Parathyroid adenoma (tissue), 2 donors: Measurements from ENCODE around the gene KRTAP1-3.

Experiments used
- H2AFZ ChIP-seq: fragments of 300-600 bp; sonication (generic); one replicate; pipeline ENCODE4 v1.7.0; 2017; ENCODE audit warnings: antibody characterized with exemption, mild to moderate bottlenecking
- H3K27ac ChIP-seq: fragments of 300-600 bp; sonication (generic); one replicate; pipeline ENCODE4 v1.7.0; 2017
- H3K27me3 ChIP-seq: fragments of 300-600 bp; sonication (generic); one replicate; pipeline ENCODE4 v1.7.0; 2017; ENCODE audit warnings: low read length; ENCODE audit not compliant: control insufficient read depth, insufficient read depth
- H3K36me3 ChIP-seq: fragments of 300-600 bp; sonication (generic); one replicate; pipeline ENCODE4 v1.7.0; 2017; ENCODE audit warnings: low read length; ENCODE audit not compliant: control insufficient read depth, insufficient read depth
- H3K4me1 ChIP-seq: fragments of 300-600 bp; sonication (generic); one replicate; pipeline ENCODE4 v1.7.0; 2017; ENCODE audit warnings: control low read depth
- H3K4me2 ChIP-seq: fragments of 300-600 bp; sonication (generic); one replicate; pipeline ENCODE4 v1.7.0; 2017; ENCODE audit warnings: low read length
- H3K4me3 ChIP-seq: fragments of 300-600 bp; sonication (generic); one replicate; pipeline ENCODE4 v1.7.0; 2017; ENCODE audit warnings: low read depth, low read length
- H3K79me2 ChIP-seq: fragments of 300-600 bp; sonication (generic); one replicate; pipeline ENCODE4 v1.7.0; 2017; ENCODE audit warnings: control low read depth
- H3K9ac ChIP-seq: fragments of 300-600 bp; sonication (generic); one replicate; pipeline ENCODE4 v1.7.0; 2017; ENCODE audit warnings: mild to moderate bottlenecking
- H3K9me3 ChIP-seq: fragments of 300-600 bp; sonication (generic); one replicate; pipeline ENCODE4 v1.7.0; 2017; ENCODE audit warnings: low read length; ENCODE audit not compliant: control insufficient read depth
- TF ChIP-seq, protein P1 (sequence below): fragments of 300-600 bp; sonication (generic); IDR thresholded peaks from one replicate; pipeline ENCODE4 v1.7.0; 2017; ENCODE audit warnings: antibody characterized with exemption, mild to moderate bottlenecking
- donor health status: primary hyperparathyroidism.

Gene KRTAP1-3

DNA sequence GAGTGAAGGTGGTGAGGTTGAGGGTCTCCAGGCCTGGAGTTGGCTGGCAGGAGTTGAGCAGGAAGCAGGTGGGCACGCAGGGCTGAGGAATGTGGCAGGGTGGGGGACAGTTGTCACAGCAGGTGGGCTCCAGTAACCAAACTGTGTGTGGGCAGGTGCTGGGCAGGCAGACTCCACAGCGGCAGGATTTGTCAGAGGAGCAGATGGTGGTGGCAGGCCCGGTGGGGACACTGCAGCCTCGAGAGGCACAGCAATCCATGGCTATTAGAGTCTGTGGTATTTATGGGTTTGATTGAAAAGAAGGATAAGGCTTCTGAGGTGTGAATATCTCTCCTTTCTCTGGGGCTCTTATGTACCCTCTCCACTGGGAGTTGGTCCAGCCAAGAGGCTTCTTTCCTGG, 40.8 kb downstream of the KRTAP1-3 start, which contains the start of gene KRTAP3-3:
Gene KRTAP3-3, minus strand, starts transcription at position 326 of the 400 bp plus-strand sequence. Its CDS starts 67 bp downstream, at position 259.
- H3K4me3 ChIP-seq, result no peak within 1 kb of the TSS

DNA sequence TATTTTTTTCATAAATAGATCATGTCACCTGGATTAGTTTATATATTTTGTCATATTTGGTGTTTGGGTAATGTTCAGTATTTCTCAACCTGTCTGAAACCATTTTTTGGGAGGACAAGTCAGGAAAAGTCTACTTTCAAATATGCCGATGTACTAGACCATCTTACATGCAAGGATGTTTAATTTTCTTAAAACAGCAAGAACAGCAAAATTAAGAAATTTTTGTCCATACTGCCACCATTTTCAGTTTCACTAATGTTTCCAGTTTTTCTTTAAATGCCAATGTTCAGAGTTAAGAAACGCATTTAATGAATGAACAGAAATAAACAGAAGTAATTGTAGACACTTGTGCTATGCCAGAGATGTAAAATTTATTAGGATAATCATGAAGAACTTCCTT, 41.6 kb downstream of the KRTAP1-3 start:
- no peak overlapping the region for H3K4me3 ChIP-seq
- H3K9me3 ChIP-seq, result no peaks in the 10 kb centered on the region
- H3K36me3 ChIP-seq, result no peaks in the 10 kb centered on the region
- no peaks in the 10 kb centered on the region for H3K4me1 ChIP-seq
- H3K9ac ChIP-seq, result no peak overlapping the region
- no peaks in the 10 kb centered on the region for H3K27me3 ChIP-seq
- H3K27ac ChIP-seq, result no peak overlapping the region
- no peaks in the 10 kb centered on the region for H3K79me2 ChIP-seq
- no peak overlapping the region for H3K4me2 ChIP-seq
- TF ChIP-seq, protein P1, sequence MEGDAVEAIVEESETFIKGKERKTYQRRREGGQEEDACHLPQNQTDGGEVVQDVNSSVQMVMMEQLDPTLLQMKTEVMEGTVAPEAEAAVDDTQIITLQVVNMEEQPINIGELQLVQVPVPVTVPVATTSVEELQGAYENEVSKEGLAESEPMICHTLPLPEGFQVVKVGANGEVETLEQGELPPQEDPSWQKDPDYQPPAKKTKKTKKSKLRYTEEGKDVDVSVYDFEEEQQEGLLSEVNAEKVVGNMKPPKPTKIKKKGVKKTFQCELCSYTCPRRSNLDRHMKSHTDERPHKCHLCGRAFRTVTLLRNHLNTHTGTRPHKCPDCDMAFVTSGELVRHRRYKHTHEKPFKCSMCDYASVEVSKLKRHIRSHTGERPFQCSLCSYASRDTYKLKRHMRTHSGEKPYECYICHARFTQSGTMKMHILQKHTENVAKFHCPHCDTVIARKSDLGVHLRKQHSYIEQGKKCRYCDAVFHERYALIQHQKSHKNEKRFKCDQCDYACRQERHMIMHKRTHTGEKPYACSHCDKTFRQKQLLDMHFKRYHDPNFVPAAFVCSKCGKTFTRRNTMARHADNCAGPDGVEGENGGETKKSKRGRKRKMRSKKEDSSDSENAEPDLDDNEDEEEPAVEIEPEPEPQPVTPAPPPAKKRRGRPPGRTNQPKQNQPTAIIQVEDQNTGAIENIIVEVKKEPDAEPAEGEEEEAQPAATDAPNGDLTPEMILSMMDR, result no peak
- no peak overlapping the region for H2AFZ ChIP-seq

More for the DNA sequence above, 40.8 kb downstream of the KRTAP1-3 start, which contains the start of gene KRTAP3-3:
- Histone ChIP-seq H3K9me3 (no peaks in the 10 kb centered on the region), H3K79me2 (no peaks in the 10 kb centered on the region), H3K4me2 (no peak within 1 kb of the TSS), H3K4me1 (no peaks in the 10 kb centered on the region), H3K36me3 (no peaks in the 10 kb centered on the region), H3K27ac (no peak within 1 kb of the TSS), H2AFZ (no peak within 1 kb of the TSS), H3K27me3 (no peaks in the 10 kb centered on the region), H3K9ac (no peak within 1 kb of the TSS)
- TF ChIP-seq, protein P1, result no peak

DNA sequence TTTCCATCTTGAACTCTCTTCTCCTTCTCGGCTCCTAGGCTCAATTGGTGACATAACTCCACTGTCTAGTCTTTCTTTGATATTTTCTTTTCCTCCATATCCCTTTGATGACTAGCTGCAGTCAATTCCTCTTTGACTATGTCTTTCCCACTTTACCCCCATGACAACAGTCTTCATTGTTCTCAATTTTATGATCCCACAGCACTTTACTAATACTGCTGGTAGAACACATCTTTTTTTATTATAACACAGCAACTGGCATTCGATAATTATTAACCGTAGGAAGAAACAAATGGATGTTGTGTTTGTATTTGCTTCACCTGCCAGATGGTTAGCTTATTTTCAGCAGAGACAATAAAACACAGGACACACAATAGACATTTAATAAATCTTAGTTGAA, 42.0 kb downstream of the KRTAP1-3 start:
- TF ChIP-seq, protein P1, result no peak
- Histone ChIP-seq H3K36me3 (no peaks in the 10 kb centered on the region), H3K9ac (no peak overlapping the region), H3K27me3 (no peaks in the 10 kb centered on the region), H3K4me3 (no peak overlapping the region), H3K27ac (no peak overlapping the region), H3K4me1 (no peaks in the 10 kb centered on the region), H3K79me2 (no peaks in the 10 kb centered on the region), H3K4me2 (no peak overlapping the region), H2AFZ (no peak overlapping the region), H3K9me3 (no peaks in the 10 kb centered on the region)

DNA sequence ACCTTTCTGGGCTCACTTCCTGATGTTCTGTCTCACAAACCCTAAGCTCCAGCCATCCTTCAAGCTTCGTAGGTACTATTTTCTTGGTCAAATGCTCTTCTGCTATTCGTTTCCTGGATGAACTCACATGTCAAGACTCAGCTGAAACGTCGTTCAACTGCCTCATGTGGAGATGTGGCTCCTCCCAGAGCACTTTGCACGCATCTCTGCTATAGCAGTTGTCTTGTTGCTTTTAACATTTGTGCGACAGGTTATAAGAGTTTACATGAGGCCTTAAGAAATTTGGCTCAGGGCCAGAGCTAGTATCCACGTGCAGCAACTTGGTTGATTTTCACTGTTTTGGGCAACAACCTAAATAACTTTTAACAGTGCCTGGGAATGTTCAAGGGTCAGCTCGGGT, 47.8 kb downstream of the KRTAP1-3 start:
- TF ChIP-seq, protein P1, result no peak

DNA sequence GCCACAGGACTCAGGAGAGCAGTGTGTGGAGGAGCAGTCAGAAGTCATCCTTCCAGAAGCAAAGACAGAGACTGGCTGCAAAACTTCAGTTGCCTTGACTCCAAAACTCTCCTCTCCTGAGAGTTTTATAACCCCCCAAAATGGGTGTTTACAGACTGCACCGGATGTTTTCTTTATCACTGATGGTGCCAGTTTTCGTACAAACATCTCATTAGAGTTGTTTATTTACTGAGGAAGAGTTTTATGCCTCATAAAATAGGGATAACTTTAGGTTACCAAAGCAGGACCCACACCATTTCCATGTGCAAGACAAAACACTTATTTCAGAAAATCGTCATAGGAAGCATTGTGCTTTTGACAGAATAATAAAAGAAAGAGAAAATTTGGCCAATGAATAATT, 50.4 kb downstream of the KRTAP1-3 start, which contains the start of gene KRT40:
Gene KRT40, minus strand, starts transcription at position 101 of the 400 bp plus-strand sequence. Its CDS starts 53 bp downstream, at position 48.
- no peaks in the 10 kb centered on the region for H3K9me3 ChIP-seq
- no peak within 1 kb of the TSS for H3K4me3 ChIP-seq
- no peak within 1 kb of the TSS for H2AFZ ChIP-seq
- H3K27me3 ChIP-seq, result no peaks in the 10 kb centered on the region
- TF ChIP-seq, protein P1, result no peak
- H3K27ac ChIP-seq, result no peak within 1 kb of the TSS
- no peaks in the 10 kb centered on the region for H3K36me3 ChIP-seq
- no peak within 1 kb of the TSS for H3K9ac ChIP-seq
- H3K4me1 ChIP-seq, result no peaks in the 10 kb centered on the region
- no peak within 1 kb of the TSS for H3K4me2 ChIP-seq
- no peaks in the 10 kb centered on the region for H3K79me2 ChIP-seq

More for the DNA sequence above, 47.8 kb downstream of the KRTAP1-3 start:
- H3K4me3 ChIP-seq, result no peak overlapping the region
- H3K27me3 ChIP-seq, result no peaks in the 10 kb centered on the region
- no peaks in the 10 kb centered on the region for H3K36me3 ChIP-seq
- no peaks in the 10 kb centered on the region for H3K9me3 ChIP-seq
- no peaks in the 10 kb centered on the region for H3K4me1 ChIP-seq
- no peak overlapping the region for H3K27ac ChIP-seq
- no peak overlapping the region for H2AFZ ChIP-seq
- no peak overlapping the region for H3K4me2 ChIP-seq
- H3K79me2 ChIP-seq, result no peaks in the 10 kb centered on the region
- no peak overlapping the region for H3K9ac ChIP-seq
